Measurements from ENCODE around the gene SNRNP70. TPM values are rescaled to one million over a fixed set of nuclear protein-coding genes. Genes with fewer than 3 reads are reported as not detected.
"Not testable (repeated sequence)": the region's sequence is repeated elsewhere in the genome, so short reads cannot be mapped to it uniquely, and the experiment has no call there.

Gene SNRNP70
- total RNA-seq (100 to 1,000 TPM; 156 to 382 (median 237) TPM), polyA plus RNA-seq (100 to 1,000 TPM in 1 of 3 donors, 10 to 100 TPM in 2; 33.8 to 227 (median 40.2) TPM)

- peak within 1 kb of the TSS; percentile 90 to 96 (median 91) for H3K27ac ChIP-seq
- peak within 1 kb of the TSS; percentile 74 to 85 (median 80) for H3K4me3 ChIP-seq
- no peaks in the 10 kb centered on the region for H3K9me3 ChIP-seq
- H3K36me3 ChIP-seq = peaks cover 4 to 26% (median 7%) of the 10 kb centered on the region in 4 donors
- TF ChIP-seq CTCF (IDR thresholded peaks at IDR 0.05) = no peak
- peak; percentile 72 to 79 for TF ChIP-seq POLR2A (IDR thresholded peaks at IDR 0.05)
- TF ChIP-seq POLR2AphosphoS5 (IDR thresholded peaks at IDR 0.05) = peak; percentile 91 to 96 (median 94)
- peak in 1 of 4 donors; percentile 62 for TF ChIP-seq EP300 (IDR thresholded peaks at IDR 0.05)
- H3K27me3 ChIP-seq = no peaks in the 10 kb centered on the region
- DNase-seq = peak; percentile 100
- peaks cover 0 to 34% (median 32%) of the 10 kb centered on the region in 4 donors for H3K4me1 ChIP-seq
- intact Hi-C loops (cut with DNase I) = loop anchor here (2.0 to 10.0 kb wide), 2 partner anchors 30 to 370 kb away; partner anchors contain the start of genes ALDH16A1, LIN7B and PIH1D1
- 0% methylated on average over 89 of the region's 89 CpGs for WGBS, 2 donors
These were observed at the start of gene SNRNP70 for GRCh38 chr19:49085020-49085867. Gene SNRNP70 (plus strand): TSS chr19:49085451. CDS start chr19:49086415, 964 bp downstream.

- intact Hi-C loops (cut with DNase I); DNase-seq; H3K36me3 ChIP-seq; H3K4me1 ChIP-seq; H3K27me3 ChIP-seq; H3K27ac ChIP-seq; H3K9me3 ChIP-seq; H3K4me3 ChIP-seq: not testable (repeated sequence)
- 51 to 57% methylated on average over 18 of the region's 18 CpGs for WGBS, 2 donors
These were observed 48.4 kb upstream of the SNRNP70 start, which contains the start of gene CGB1 for GRCh38 chr19:49036815-49037214. Gene CGB1 (minus strand): TSS chr19:49036895. CDS start chr19:49036711, 184 bp downstream.

- H3K27ac ChIP-seq; H3K27me3 ChIP-seq; H3K4me1 ChIP-seq; DNase-seq; intact Hi-C loops (cut with DNase I); H3K4me3 ChIP-seq; H3K36me3 ChIP-seq; H3K9me3 ChIP-seq: not testable (repeated sequence)
- 85 to 88% methylated on average over 7 to 8 of the region's 8 CpGs for WGBS, 2 donors
These were observed 47.1 kb upstream of the SNRNP70 start for GRCh38 chr19:49038111-49038510.

- H3K4me1 ChIP-seq; intact Hi-C loops (cut with DNase I); H3K9me3 ChIP-seq; H3K4me3 ChIP-seq; H3K36me3 ChIP-seq; H3K27ac ChIP-seq; DNase-seq; H3K27me3 ChIP-seq: not testable (repeated sequence)
- WGBS, 2 donors = 85 to 88% methylated on average over 26 of the region's 26 CpGs
These were observed 46.5 kb upstream of the SNRNP70 start for GRCh38 chr19:49038557-49039276.

- H3K27me3 ChIP-seq; DNase-seq; H3K36me3 ChIP-seq; H3K4me3 ChIP-seq; H3K27ac ChIP-seq; H3K4me1 ChIP-seq; intact Hi-C loops (cut with DNase I); H3K9me3 ChIP-seq: not testable (repeated sequence)
- 53 to 59% methylated on average over 9 of the region's 9 CpGs for WGBS, 2 donors
These were observed 45.5 kb upstream of the SNRNP70 start for GRCh38 chr19:49039736-49040135.

GRCh38 chr19:49042177-49042576 is 43.1 kb upstream of the SNRNP70 start:
- no peak overlapping the region for H3K4me3 ChIP-seq
- 65 to 80% methylated on average over 17 of the region's 17 CpGs for WGBS, 2 donors
- no peaks in the 10 kb centered on the region for H3K27me3 ChIP-seq
- no peak for TF ChIP-seq POLR2AphosphoS5 (IDR thresholded peaks at IDR 0.05)
- no peak for DNase-seq
- H3K9me3 ChIP-seq = no peaks in the 10 kb centered on the region
- H3K4me1 ChIP-seq = no peaks in the 10 kb centered on the region
- intact Hi-C loops (cut with DNase I) = no loop called here
- H3K27ac ChIP-seq = no peak overlapping the region
- H3K36me3 ChIP-seq = no peaks in the 10 kb centered on the region

- WGBS, 2 donors = 87 to 92% methylated on average over 4 of the region's 4 CpGs
- not testable (repeated sequence) for H3K9me3 ChIP-seq
These were observed 42.6 kb upstream of the SNRNP70 start for GRCh38 chr19:49042666-49043065.

GRCh38 chr19:49043548-49043947 is 41.7 kb upstream of the SNRNP70 start, which contains the start of gene CGB5:
Gene CGB5 (plus strand): TSS chr19:49043848. CDS start chr19:49044210, 362 bp downstream.
- H3K4me1 ChIP-seq; intact Hi-C loops (cut with DNase I); DNase-seq: not testable (repeated sequence)

More at GRCh38 chr19:49042666-49043065, 42.6 kb upstream of the SNRNP70 start:
- H3K4me3 ChIP-seq; H3K4me1 ChIP-seq; H3K36me3 ChIP-seq; DNase-seq; H3K27me3 ChIP-seq; H3K27ac ChIP-seq; intact Hi-C loops (cut with DNase I): not testable (repeated sequence)

GRCh38 chr19:49049011-49049410 is 36.2 kb upstream of the SNRNP70 start, which contains the start of gene CGB8:
Gene CGB8 (minus strand): TSS chr19:49049111. CDS start chr19:49048739, 372 bp downstream.
- H3K27me3 ChIP-seq; H3K9me3 ChIP-seq; H3K36me3 ChIP-seq; H3K27ac ChIP-seq; H3K4me1 ChIP-seq; intact Hi-C loops (cut with DNase I); H3K4me3 ChIP-seq; DNase-seq: not testable (repeated sequence)
- 58 to 74% methylated on average over 11 to 12 of the region's 12 CpGs for WGBS, 2 donors

More at GRCh38 chr19:49043548-49043947, 41.7 kb upstream of the SNRNP70 start, which contains the start of gene CGB5:
- H3K9me3 ChIP-seq, H3K36me3 ChIP-seq, H3K27ac ChIP-seq, H3K27me3 ChIP-seq, H3K4me3 ChIP-seq: not testable (repeated sequence)
- 53 to 69% methylated on average over 15 of the region's 15 CpGs for WGBS, 2 donors

- H3K4me1 ChIP-seq; H3K27ac ChIP-seq; intact Hi-C loops (cut with DNase I); H3K36me3 ChIP-seq; H3K27me3 ChIP-seq; DNase-seq; H3K9me3 ChIP-seq; H3K4me3 ChIP-seq: not testable (repeated sequence)
- 74 to 79% methylated on average over 3 of the region's 4 CpGs for WGBS, 2 donors
These were observed 35.4 kb upstream of the SNRNP70 start for GRCh38 chr19:49049834-49050233.
